Activated CD8-positive, alpha-beta memory T cell treated with anti-CD3 and anti-CD28 coated beads for 1 hour (primary cell): Measurements from ENCODE around the gene EPHA8.

Source experiments
- DNase-seq, 2 donors: peaks; one replicate each; pipeline ENCODE4 v3.0.0-alpha.2; 2020; ENCODE audit warnings: low read depth in 1 of 2; ENCODE audit errors: extremely low read depth in 1 of 2

EPHA8 gene

DNA sequence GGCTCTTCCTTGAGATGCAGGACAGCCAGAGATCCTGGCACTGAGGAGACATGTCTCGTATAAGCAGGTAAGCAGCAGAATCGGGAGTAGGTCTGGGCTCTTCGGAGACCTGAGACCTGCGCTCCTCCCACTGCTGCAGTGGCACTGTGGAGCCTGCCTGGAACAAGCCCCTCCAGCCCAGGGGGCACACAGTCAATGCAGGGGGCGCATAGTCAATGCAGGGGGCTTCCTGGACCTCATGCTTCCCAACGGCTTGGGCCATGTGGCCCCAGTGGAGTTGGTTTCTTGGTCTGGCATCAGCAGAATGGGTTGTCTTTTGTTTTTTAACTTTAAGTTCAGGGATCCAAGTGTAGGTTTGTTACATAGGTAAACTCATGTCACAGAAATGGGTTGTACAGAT, 27.9 kb upstream of the EPHA8 start:
- DNase-seq = no peak

DNA sequence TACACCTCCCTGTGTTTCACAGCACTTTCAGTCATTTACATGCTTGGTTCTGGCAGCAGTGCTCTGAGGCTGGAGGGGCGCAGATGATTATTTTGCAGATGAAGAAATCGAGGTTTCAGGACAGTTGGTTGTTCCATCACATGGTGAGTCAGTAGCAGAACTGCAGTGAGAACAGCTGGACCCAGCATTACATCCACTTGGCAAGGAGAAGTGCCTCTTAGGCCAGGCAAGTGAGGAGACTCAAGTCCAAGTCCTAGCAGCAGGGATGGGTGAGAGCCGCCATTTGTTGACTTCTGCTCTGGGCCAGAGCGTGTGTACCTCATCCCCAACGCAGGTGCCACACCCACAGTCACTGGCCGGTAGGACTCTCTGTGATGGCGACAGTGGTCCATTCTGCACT, 26.8 kb upstream of the EPHA8 start:
- no peak for DNase-seq

DNA sequence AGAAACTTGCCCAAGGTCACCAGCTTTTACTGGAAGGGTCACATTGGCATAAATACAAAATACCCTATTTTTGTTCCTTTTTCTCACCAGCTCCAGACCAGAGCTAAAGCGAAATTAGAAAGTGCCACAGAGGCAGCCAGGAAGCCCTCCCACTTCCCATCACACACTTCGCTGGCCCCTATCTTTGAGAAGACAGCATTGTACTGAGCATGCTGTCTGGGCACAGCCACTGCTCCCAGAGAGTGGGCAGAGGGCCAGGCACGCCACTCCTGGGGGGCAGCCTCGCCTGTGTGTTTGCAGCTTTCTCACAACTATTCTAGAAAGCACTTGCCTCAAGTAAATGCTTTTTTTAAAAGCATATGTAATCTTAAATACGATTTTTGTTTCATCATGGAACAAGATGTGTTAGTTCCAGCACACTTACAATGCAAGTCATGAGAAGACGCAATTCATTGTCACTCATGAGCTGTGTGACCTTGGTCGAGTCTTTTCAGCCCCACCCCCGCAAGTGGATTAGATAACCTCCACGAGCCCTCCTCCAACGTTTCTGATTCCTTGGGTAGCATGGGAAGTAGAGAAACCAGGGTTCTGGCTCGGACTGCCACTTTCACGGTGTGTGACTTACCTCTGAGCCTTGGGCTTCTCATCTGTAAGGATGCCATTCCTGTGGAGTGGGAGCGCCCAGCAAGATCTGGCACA, 25.7 kb upstream of the EPHA8 start:
- no peak for DNase-seq

DNA sequence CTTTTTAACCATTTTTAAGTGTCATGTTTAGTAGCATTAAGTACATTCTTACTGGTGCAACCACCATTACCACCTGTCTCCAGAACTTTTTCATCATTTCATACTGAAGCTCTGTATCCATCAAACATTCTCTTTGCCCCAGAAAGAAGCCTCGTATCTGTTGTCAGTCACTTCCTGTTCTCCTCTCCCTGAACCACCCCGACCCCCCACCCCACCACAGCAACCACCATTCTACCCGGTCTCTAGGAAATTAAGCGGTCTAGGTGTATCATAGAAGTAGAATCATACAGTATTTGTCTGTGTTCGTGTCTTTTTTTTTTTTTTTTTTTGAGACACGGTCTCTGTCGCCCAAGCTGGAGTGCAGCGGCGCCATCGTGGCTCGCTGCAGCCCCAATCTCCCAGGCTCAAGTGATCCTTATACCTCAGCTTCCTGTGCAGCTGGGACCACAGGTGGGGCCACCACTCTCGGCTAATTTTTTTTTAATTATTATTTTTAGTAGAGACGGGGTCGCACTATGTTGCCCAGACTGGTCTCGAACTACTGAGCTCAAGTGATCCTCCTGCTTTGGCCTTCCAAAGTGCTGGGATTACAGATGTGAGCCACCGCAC, 23.7 kb upstream of the EPHA8 start:
- DNase-seq = no peak

DNA sequence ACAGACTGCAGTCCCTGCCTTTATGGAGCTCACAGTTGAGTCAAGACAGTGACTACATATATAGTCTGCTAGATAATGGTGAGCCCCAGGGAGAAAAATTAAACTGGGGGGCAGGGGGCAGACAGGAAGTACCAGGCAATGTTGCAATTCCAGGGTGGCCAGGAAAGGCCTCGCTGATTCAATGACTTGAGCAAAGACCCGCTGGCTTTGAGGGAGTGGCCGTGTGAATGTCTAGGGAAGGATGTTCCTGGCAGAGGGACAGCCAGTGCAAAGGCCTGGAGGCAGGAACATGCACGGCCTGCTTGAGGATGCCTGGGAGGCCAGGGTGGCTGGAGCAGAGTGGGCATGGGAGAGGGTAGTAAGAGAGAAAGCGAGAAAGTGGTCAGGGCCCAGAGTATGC, 23.0 kb upstream of the EPHA8 start:
- no peak for DNase-seq

DNA sequence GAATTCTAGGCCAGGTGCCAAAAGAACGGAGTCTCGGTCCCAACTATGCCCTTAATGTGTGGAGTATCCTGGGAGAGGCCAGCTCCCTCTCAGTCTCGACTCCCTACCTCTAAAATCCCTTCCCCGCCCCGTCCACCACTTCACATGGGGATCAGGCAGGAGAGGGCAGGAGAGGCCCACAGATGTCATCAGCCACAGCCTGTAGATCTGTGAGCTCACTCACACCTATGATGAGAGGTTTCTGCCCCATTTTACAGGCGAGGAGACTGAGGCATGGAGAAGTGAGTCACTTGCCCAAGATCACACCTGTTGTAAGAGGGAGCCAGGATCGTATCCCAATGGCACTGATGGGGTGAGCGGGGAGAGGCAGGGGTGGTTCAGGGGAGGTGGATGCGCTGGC, 20.4 kb upstream of the EPHA8 start:
- no peak for DNase-seq

DNA sequence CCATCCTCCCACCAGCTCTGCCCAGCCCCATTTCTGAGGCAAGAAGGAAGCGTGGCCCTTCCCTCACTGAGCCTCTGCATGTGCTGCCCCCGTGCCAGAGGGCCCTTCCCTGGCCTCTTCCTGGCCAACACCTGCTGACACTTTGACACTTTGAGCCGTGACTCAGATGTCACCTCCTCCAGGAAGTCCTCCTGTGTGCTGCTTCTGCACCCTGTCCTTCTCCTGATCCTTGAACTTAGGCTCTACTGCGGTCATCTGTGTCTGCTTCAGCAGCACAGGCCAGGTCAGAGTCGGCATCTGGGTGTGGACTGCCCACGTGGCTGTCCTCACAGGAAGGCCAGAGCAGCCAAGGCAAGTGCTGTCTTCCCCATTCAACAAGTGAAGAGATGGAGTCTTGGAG, 19.6 kb upstream of the EPHA8 start:
- DNase-seq = no peak

DNA sequence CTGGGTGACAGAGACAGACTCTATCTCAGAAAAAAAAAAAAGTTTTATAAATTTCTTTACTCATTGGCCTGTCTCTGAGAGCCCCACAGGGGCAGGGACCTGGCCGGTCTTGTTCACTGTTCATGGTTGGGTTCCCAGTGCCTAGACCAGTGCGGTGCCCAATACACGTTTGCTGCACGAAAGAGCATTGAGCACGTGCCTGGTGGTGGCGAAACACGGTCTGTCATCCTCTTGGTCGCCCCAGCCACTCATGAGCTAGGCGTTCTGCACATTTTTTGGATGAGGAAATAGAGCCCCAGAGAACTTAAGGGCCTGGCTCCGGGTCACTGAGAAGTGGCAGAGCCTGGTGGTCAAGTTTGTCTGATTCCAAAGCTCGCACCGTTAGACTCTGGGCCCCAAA, 18.7 kb upstream of the EPHA8 start:
- no peak for DNase-seq

DNA sequence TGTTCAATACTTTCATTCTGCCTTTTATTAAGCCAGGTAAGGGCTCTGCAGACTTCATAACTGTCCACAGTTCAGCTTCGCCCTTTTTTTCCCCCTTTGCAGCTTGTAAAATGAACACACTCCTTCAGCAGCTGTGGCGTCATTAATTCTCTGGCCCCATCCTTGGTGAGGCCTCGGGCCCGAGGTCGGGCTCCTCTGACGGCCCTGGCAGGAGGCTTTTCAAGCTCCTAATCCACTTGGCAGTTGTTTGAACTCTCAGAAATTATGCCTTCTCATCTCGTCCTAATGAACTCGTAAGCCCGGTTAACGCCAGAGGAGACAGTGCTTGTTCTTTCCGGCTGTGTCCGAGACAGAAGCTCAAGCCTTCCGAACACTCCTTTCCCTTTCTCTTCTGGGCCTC, 18.1 kb upstream of the EPHA8 start:
- no peak for DNase-seq

DNA sequence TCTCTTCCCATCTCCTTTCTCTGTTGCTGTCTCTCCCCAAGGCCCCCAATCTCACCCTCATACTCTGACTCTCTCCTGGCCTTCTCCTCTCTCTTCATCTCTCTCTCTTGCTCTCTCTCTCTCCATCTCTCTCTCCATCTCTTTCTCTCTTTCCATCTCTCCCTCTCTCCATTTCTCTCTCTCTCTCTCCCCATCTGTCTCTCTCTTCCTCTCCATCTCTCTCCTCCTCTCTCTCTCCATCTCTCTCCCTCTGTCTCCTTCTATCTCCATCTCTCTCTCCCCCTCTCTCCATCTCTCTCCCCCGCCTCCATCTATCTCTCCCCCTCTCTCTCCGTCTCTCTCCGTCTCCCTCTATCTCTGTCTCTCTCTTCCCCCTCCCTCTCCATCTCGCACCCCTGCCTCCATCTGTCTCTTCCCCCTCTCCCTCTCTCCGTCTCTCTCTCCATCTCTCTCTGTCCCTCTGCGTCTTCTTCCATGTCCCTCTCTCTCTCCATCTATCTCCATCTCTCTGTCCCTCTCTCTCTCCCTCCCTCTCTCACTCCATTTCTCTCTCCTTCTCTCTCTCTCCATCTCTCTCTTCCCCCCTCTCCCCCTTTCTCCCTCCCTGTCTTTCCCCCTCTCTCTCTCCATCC, 16.0 kb upstream of the EPHA8 start:
- DNase-seq = no peak

DNA sequence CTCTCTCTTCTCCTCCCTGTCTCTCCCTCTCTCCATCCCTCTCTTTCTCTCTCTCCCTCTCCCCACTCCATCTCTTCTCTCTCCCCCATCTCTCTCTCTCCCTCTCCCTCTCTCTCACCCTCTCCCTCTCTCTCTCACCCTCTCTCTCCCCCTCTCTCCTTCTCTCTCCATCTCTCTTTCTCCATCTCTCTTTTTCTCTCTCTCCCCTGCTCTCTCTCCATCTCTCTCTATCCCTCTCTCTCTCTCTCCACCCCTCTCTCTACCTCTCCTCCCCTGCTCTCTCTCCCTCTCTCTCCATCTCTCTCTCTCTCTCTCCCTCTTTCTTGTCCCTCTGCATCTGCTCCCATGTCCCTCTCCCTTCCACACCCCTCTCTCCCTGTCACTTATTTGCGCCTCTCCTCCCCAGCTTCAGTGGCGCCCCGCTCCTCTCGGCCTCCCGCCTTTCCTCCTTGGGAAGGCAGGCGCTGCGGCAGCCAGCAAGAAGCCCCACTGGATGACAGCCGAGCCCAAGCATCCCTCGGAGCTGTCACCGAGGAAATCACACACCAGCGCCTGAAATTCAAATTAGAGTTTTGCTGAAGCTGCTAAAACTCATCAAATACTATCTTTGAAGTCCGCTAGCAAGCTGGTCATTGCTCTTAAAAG, 15.3 kb upstream of the EPHA8 start:
- no peak for DNase-seq

DNA sequence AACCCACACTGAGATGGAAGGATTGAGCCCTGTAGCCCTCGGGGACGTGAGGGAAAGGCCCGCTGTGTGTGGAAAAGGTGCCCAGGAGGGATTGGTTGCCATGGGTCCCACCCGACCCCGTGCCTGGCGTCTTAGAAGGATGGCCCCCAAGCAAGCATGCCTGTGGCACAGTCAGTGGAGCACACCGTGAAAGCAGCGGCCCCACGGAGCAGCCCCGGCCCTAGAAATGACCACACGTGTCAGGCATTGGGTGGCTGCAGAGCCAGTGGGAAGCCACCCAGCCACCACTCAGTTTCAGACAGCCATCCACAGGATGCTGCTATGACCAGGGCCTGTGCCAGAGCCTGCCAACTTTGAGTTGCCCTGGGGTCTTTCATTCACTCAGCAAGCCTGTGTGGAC, 13.3 kb upstream of the EPHA8 start:
- no peak for DNase-seq

DNA sequence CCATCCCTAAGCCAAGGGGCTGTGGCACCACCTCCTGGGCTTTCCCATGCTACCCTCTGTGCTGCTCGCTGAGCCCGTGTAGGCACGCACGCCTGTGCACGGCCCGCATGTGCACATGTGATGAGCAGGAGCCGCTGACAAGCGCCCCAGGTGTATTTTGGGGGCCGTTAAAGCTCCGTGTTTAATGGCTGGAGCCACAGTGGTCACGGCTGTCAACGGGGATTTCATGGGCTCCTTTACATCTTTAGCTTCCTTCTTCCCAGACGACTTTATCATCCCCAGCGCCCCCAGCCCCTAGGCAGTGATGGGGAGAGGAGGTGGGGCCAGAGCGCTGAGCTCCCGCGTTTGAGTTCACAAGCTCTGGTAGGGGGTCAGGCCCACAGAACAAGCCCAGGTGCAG, 11.7 kb upstream of the EPHA8 start:
- no peak for DNase-seq

DNA sequence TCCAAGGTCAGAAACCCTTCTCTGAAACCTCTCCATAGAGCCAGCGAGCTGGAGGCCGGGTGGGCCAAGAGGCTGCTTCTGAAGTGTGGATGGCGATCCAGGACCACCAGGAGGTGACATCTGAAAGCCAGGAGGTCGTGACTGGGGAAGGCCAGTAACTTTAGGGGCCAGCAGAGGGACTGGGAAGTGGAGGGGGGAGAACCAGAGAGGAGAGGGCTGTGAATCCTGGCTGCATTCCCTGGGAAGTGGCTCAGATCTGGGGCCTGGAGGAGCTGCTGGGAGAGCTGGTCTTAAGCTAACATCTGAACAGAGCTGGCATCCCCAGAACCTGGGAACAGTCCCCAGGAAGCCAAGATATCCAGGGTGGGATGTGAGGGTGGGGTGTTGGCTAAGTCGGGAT, 11.3 kb upstream of the EPHA8 start:
- DNase-seq = no peak

DNA sequence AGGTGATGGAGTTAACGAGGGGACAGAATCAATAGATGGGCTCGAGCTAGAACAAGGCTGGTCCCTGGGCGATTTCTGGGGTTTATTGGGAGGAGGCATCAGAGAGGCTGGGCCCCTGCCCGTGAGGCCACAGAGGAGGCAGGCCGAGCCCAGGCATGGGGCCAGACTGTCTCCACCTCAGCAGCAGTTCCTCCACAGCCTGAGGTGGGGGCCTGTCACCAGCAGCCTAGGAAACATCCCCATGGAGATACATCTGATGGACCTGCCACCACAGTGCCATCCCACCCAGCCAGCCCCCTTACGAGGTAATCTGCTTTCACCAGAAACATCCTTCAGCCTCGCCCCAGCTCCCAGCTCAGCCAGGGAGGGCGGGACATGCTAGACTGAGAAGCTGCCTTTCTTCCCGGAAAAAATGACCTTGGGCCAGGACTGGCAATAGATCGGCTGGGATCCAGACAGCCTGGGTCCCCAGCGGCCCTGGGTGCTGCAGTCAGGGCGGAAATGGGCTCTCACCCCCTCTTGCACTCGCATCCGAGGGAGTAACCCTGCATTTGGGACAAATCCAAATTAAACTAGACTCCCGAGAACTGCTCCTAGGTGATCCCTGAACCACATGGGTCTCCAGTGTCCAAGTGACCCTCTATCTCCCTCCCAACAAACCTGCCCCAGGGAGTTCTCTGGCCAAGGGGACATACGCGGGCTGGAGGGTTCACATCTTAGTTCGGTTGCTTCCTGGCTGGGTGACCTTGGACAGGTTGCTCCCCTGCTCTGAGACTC, 10.0 kb upstream of the EPHA8 start:
- no peak for DNase-seq

DNA sequence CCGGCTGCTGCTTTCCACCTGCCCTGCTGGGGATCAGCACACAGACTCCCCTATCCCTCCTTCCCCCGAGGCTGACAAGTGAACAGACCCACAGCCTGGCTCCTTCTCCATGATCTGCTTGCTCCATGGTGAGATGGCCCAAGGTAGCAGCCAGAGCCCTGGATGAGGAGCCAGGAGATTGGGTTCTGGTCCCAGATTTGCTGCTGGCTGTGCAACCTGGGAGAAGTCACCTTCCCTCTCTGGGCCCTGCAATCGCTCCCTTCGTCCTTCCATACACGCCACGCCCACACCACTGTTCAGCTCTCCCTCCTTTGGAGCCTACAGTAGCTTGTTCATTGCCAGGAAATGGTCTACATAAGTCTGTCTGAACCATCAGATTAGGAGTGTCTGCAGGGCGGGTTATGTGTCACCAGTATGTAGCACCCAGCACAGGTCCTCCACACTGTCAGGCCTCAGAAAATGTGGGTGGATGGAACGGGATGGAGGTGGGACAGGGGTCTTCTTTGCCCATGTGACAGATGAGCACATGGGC, 9.2 kb upstream of the EPHA8 start:
- no peak for DNase-seq

DNA sequence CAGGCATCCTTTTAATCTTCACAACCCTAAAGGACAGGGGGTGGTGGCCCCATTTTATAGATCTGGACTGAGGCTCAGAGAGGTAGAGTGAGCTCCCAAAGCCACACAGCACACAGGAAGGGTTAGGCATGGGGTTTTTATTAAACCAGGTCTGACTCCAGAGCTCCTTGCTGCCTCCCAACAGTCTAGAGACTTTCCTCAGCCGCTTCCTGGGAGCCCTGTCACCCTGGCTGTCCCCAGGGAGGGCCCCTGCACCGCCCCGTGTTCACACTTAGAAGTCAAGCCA, 8.0 kb upstream of the EPHA8 start:
- DNase-seq = no peak

DNA sequence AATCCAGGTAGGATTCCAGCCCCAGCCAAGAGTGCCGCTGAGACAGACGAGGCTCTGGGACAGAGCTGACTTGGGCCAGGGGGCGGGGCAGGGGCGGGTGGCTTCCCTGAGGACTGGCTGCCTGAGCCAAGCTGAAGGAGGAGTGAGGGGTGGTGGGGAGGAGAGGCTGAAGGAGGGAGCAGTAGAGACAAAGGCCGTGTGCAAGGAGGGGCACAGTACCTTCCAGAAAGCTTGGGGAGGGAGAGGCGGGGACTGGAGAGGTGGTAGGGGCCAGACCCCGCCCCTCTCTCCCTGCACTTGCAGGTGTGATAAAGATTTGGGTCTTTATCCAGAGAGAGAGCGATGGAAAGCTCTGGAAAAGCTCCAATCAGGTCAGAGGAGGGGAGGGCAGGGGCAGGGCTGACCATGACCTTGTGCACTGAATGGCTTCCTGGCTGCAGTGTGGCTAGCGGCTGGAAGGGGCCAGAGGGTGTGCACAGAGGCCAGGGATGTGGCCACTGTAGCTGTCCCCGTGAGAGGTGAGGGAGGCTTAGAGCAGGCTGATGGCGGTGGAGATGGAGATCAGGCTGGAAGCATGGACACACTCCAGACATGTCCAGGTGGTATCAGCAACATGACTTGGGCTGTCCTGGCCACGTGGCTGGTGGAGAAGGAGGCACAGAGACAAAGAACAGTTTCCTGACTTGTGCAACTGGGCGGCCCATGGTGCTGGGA, 6.7 kb upstream of the EPHA8 start:
- no peak for DNase-seq

DNA sequence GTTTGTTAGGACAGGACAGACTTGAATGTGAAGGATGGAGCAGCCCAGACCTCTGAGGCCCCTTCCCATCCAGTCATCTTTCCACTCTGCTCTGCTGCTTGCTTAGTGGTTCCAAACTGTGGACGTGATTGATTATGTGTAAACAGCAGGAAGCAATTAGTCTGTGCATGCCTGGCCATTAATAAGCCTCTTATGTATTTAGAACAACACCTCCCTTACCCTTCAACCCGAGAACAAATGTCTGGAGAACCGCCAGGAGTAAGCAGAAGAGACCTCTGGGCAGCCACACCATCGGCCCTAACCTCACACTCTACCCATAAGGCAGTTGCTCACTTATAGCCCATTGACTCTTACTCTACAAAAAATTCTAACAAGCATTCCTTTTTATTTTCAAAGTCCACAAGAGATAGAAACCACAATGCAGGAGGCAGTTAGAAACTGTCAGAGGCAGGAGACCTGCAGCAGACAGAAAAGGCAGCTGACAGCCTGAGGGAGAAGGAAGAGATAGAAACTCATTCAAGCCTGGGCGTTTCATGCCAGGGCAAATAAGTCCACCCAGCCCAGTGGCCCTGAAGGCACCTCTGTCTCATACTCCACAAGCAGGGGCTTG, 5.8 kb upstream of the EPHA8 start:
- no peak for DNase-seq
